Aorta (tissue), 5 donors: ENCODE measurements around the gene ZBED6. TPM values are rescaled to one million over a fixed set of nuclear protein-coding genes. Genes with fewer than 3 reads are reported as not detected.

Source experiments
- ATAC-seq: fragments of 200-7000 bp; cut with Tn5 transposase; one replicate; pipeline ENCODE4 v1.9.1; 2022; ENCODE audit warnings: moderate library complexity; ENCODE audit not compliant: low FRiP score
- DNase-seq, 2 donors: peaks; one replicate each; pipeline ENCODE4 v3.0.0-alpha.2; 2020
- H3K27ac ChIP-seq, 2 donors: one replicate each; pipeline ENCODE4 v1.5.1; 2013; ENCODE audit warnings: low read length in 2 of 2, mild to moderate bottlenecking in 2 of 2, moderate library complexity in 2 of 2, control low read depth in 1 of 2, inconsistent platforms in 1 of 2, low read depth in 1 of 2
- H3K27me3 ChIP-seq, 2 donors: one replicate each; pipeline ENCODE4 v1.6.1; 2013; ENCODE audit warnings: control low read depth in 1 of 2, low read length in 1 of 2, mild to moderate bottlenecking in 1 of 2, moderate library complexity in 1 of 2; ENCODE audit not compliant: insufficient read depth in 2 of 2, control insufficient read depth in 1 of 2
- H3K36me3 ChIP-seq, 2 donors: one replicate each; pipeline ENCODE4 v1.6.1; 2013; ENCODE audit warnings: control low read depth in 1 of 2, low read length in 1 of 2, mild to moderate bottlenecking in 1 of 2; ENCODE audit not compliant: insufficient read depth in 2 of 2, control insufficient read depth in 1 of 2
- H3K4me1 ChIP-seq, 2 donors: one replicate each; pipeline ENCODE4 v1.6.1; 2013; ENCODE audit warnings: low read length in 2 of 2, control low read depth in 1 of 2, mild to moderate bottlenecking in 1 of 2, moderate library complexity in 1 of 2; ENCODE audit not compliant: insufficient read depth in 2 of 2, control insufficient read depth in 1 of 2
- H3K4me3 ChIP-seq, 2 donors: one replicate each; pipeline ENCODE4 v1.5.1; 2013; ENCODE audit warnings: low read length in 2 of 2, control low read depth in 1 of 2, mild to moderate bottlenecking in 1 of 2
- H3K9me3 ChIP-seq: one replicate; pipeline ENCODE4 v1.6.1; 2013; ENCODE audit warnings: mild to moderate bottlenecking, low read length; ENCODE audit not compliant: control insufficient read depth
- WGBS, 2 donors: extraction: QIAGEN DNeasy Blood & Tissue Kit; methylation state at CpG; one replicate each; pipeline ENCODE4 v1.1.7; 2013; 5-methylcytosine and 5-hydroxymethylcytosine counted together
- intact Hi-C, 2 donors: fragments of 100-400 bp; cut with DNase I; formaldehyde crosslinking; loops; one replicate each; pipeline versions ENCODE4 v1.14.2 to v1.15.0; 2022
- polyA plus RNA-seq, 2 donors: library from polyadenylated mRNA; stranded (reverse); fragments of 200-250 nt; gene quantifications; one replicate each; pipeline ENCODE4 v1.2.3, GENCODE V29; 2013
- total RNA-seq, 2 donors: library from RNA; stranded (reverse); fragmentation: NEBNext Ultra II Directional; extraction: Animal tissue kit (Norgen Biotek cat#: 25700); gene quantifications; one replicate each; pipeline ENCODE4 v1.2.1, GENCODE V29; 2021
- donor health status: healthy with polysubstance abuse.
- donor health status: Bipolar disorder and iron deficiency.
- donor health status: DM: no; HTN: no; CAD: no.
- donor health status: DM: no; HTN: no; CAD: no.
- donor health status: DM: yes; HTN: yes; CAD: no.

The ZBED6 gene
- total and polyA plus RNA-seq, 4 donors, result 0.63 to 58.7 (median 28.9) TPM

GRCh38 chr1:203839081-203839480 is 43.7 kb downstream of the ZBED6 start:
- DNase-seq, result no peak
- no peak for ATAC-seq
- WGBS, 2 donors, result 22 to 26% methylated on average over 5 of the region's 5 CpGs
- Histone ChIP-seq H3K4me1 (peaks cover 2% of the 10 kb centered on the region in 2 donors), H3K36me3 (peaks cover 0 to 5% of the 10 kb centered on the region in 2 donors), H3K4me3 (no peak overlapping the region), H3K27me3 (no peaks in the 10 kb centered on the region), H3K27ac (no peak overlapping the region), H3K9me3 (no peaks in the 10 kb centered on the region)
- intact Hi-C loops, result no loop called here

DNA sequence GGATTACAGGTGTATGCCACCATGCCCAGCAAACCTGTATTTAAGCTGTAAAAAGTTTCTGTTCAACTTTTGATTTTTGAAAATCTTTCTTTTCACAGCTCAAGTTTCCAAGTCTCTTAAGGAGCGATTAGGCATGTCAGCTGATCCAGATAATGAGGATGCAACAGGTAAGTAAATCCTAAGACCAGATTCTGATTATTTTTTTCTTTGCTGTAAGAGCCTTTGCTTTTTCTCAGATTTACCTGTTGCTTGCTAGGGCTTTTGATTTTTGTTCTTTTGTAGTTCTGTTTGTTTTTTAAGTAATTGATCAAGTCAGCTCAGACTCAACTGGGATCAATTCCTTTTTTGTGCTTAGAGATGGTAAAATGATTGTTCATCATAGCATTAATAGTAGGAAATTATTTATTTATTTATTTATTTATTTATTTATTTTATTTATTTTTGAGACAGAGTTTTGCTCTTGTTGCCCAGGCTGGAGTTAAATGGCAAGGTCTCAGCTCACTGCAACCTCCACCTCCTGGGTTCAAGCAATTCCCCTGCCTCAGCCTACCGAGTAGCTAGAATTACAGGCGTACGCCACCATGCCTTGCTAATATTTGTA is 44.9 kb downstream of the ZBED6 start:
- ATAC-seq, result no peak
- H3K4me3 ChIP-seq, result no peak overlapping the region
- H3K4me1 ChIP-seq, result peaks cover 2% of the 10 kb centered on the region in 2 donors
- 97 to 99% methylated on average over 4 of the region's 4 CpGs for WGBS, 2 donors
- no peaks in the 10 kb centered on the region for H3K9me3 ChIP-seq
- intact Hi-C loops, result no loop called here
- H3K27ac ChIP-seq, result no peak overlapping the region
- H3K36me3 ChIP-seq, result peaks cover 0 to 5% of the 10 kb centered on the region in 2 donors
- DNase-seq, result no peak
- H3K27me3 ChIP-seq, result no peaks in the 10 kb centered on the region

- Histone ChIP-seq H3K4me3 (no peak overlapping the region), H3K27ac (no peak overlapping the region), H3K4me1 (peaks cover 2% of the 10 kb centered on the region in 2 donors), H3K36me3 (peaks cover 2 to 7% of the 10 kb centered on the region in 2 donors), H3K27me3 (no peaks in the 10 kb centered on the region), H3K9me3 (no peaks in the 10 kb centered on the region)
- DNase-seq, result no peak
- ATAC-seq, result no peak
- intact Hi-C loops, result no loop called here
- WGBS, 2 donors, result 55 to 66% methylated on average over 2 of the region's 2 CpGs
These were observed 47.1 kb downstream of the ZBED6 start for GRCh38 chr1:203842559-203842876.

GRCh38 chr1:203843435-203843834 is 48.0 kb downstream of the ZBED6 start:
- Histone ChIP-seq H3K27ac (no peak overlapping the region), H3K27me3 (no peaks in the 10 kb centered on the region), H3K4me3 (no peak overlapping the region), H3K4me1 (peaks cover 2% of the 10 kb centered on the region in 2 donors), H3K9me3 (no peaks in the 10 kb centered on the region), H3K36me3 (peaks cover 4 to 5% of the 10 kb centered on the region in 2 donors)
- no peak for DNase-seq
- WGBS, 2 donors, result 29 to 33% methylated on average over 1 of the region's 1 CpG
- intact Hi-C loops, result no loop called here
- ATAC-seq, result no peak

Other genes starting within 250 kb of the ZBED6 start
- gene ATP2B4, start 168.8 kb upstream of the ZBED6 start, total RNA-seq, result 100 to 1,000 TPM; 154 to 169 TPM
- gene ATP2B4, start 168.8 kb upstream of the ZBED6 start, polyA plus RNA-seq, result 10 to 100 TPM; 15.2 to 67.8 TPM
- 1 to 10 TPM in 1 of 2 donors, under 1 TPM in 1; 0.84 to 2.2 TPM for gene LAX1, start 30.4 kb upstream of the ZBED6 start, total RNA-seq
- gene LAX1, start 30.4 kb upstream of the ZBED6 start, polyA plus RNA-seq, result 1 to 10 TPM in 1 of 2 donors, not detected in 1; 1.1 TPM
- 10 to 100 TPM; 71.2 to 86.4 TPM for gene ZC3H11A, start within 50 bp of the ZBED6 start, total RNA-seq
- gene ZC3H11A, start within 50 bp of the ZBED6 start, polyA plus RNA-seq, result 10 to 100 TPM; 31.2 to 66.9 TPM
- gene SNRPE, start 66.0 kb downstream of the ZBED6 start, total RNA-seq, result 10 to 100 TPM; 53.7 to 55.0 TPM
- gene SNRPE, start 66.0 kb downstream of the ZBED6 start, polyA plus RNA-seq, result 100 to 1,000 TPM in 1 of 2 donors, 10 to 100 TPM in 1; 69.3 to 172 TPM